SK-N-MC (cell line): ENCODE data around the gene ANKRD17.

Experiments used
- EZH2 ChIP-seq: fragments of 200-600 bp; sonication (generic); IDR thresholded peaks from one replicate; pipeline ENCODE4 v1.6.1; 2017; ENCODE audit warnings: antibody characterized with exemption
- POLR2AphosphoS5 ChIP-seq: IDR thresholded peaks from 2 replicates; pipeline ENCODE4 v1.6.1; 2012; ENCODE audit warnings: mild to moderate bottlenecking, low read depth, low read length, borderline replicate concordance

DNA sequence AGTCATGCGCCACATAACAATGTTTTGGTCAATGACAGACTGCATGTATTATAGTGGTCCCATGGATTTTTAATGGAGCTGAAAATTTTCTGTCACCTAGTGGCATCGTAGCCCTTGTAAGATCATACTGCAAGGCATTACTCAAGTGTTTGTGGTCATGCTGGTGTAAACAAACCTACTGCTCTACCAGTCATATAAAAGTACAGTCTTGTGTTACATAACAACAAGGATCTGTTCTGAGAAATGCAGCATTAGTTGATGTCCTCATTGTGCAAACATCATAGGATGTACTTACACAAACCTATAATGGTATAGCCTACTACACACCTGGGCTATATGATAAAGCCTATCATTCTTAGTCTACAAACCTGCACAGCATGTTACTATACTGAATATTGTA lies 223.7 kb downstream of the ANKRD17 start:
- TF ChIP-seq POLR2AphosphoS5 (no peak), EZH2 (no peak)
